CD14-positive monocyte (primary cell): ENCODE data around the gene CFC1B. TPM values are rescaled to one million over a fixed set of nuclear protein-coding genes. Genes with fewer than 3 reads are reported as not detected.
"Not testable (repeated sequence)": the region's sequence is repeated elsewhere in the genome, so short reads cannot be mapped to it uniquely, and the experiment has no call there.

Source experiments
- DNase-seq, 3 donors: peaks; one replicate each; pipeline ENCODE4 v3.0.0-alpha.2; 2011 to 2022
- H2AFZ ChIP-seq: 2 replicates; pipeline ENCODE4 v1.6.0; 2012; ENCODE audit warnings: mild to moderate bottlenecking, low read depth, low read length, inconsistent platforms; ENCODE audit not compliant: insufficient read depth, poor library complexity, severe bottlenecking
- H3K27ac ChIP-seq, 2 donors: 1 replicate in 1 of 2; 2 replicates in 1 of 2; pipeline ENCODE4 v1.5.1; 2012 to 2013; ENCODE audit warnings: low read length in 2 of 2, control low read depth in 1 of 2, inconsistent platforms in 1 of 2, low read depth in 1 of 2, mild to moderate bottlenecking in 1 of 2
- H3K27me3 ChIP-seq, 2 donors: one replicate each; pipeline versions ENCODE4 v1.6.0 to v1.6.1; 2011 to 2013; ENCODE audit warnings: low read length in 2 of 2; ENCODE audit not compliant: control insufficient read depth in 2 of 2, insufficient read depth in 2 of 2
- H3K36me3 ChIP-seq, 2 donors: replicated peaks in 1 of 2; 1 replicate in 1 of 2; 2 replicates in 1 of 2; pipeline versions ENCODE4 v1.5.1 to v1.6.1; 2012 to 2013; ENCODE audit warnings: low read length in 2 of 2, control low read depth in 1 of 2, inconsistent platforms in 1 of 2, mild to moderate bottlenecking in 1 of 2; ENCODE audit not compliant: insufficient read depth in 2 of 2, control insufficient read depth in 1 of 2
- H3K4me1 ChIP-seq, 2 donors: 1 replicate in 1 of 2; 2 replicates in 1 of 2; pipeline versions ENCODE4 v1.5.1 to v1.6.1; 2012 to 2013; ENCODE audit warnings: low read length in 2 of 2, control low read depth in 1 of 2, inconsistent platforms in 1 of 2, mild to moderate bottlenecking in 1 of 2, moderate library complexity in 1 of 2; ENCODE audit not compliant: insufficient read depth in 2 of 2, control insufficient read depth in 1 of 2
- H3K4me2 ChIP-seq: replicated peaks from 2 replicates; pipeline ENCODE3; 2012; ENCODE audit warnings: low read length, moderate library complexity, mild to moderate bottlenecking; ENCODE audit not compliant: poor library complexity, severe bottlenecking; ENCODE audit errors: extremely low read depth
- H3K4me3 ChIP-seq, 3 experiments: fragments of 200-600 bp in 1 of 3; sonication (generic) in 1 of 3; replicated peaks in 1 of 3; 1 replicate in 2 of 3; 2 replicates in 1 of 3; pipeline ENCODE4 v1.5.1; 2011 to 2013; ENCODE audit warnings: low read length in 3 of 3, mild to moderate bottlenecking in 3 of 3, control low read depth in 2 of 3, low read depth in 2 of 3, inconsistent platforms in 1 of 3, moderate library complexity in 1 of 3
- H3K79me2 ChIP-seq: 2 replicates; pipeline ENCODE4 v1.6.0; 2012; ENCODE audit warnings: mild to moderate bottlenecking, control low read depth, inconsistent platforms, low read length, moderate library complexity; ENCODE audit not compliant: insufficient read depth
- H3K9ac ChIP-seq: 2 replicates; pipeline ENCODE4 v1.6.0; 2017; ENCODE audit warnings: low read length, mild to moderate bottlenecking; ENCODE audit not compliant: insufficient read depth, poor library complexity, severe bottlenecking
- H3K9me3 ChIP-seq, 2 donors: replicated peaks in 1 of 2; 1 replicate in 1 of 2; 2 replicates in 1 of 2; pipeline versions ENCODE4 v1.5.1 to v1.6.1; 2012 to 2013; ENCODE audit warnings: low read length in 2 of 2, control low read depth in 1 of 2; ENCODE audit not compliant: control insufficient read depth in 1 of 2, insufficient read depth in 1 of 2
- H4K20me1 ChIP-seq: 2 replicates; pipeline ENCODE4 v1.6.0; 2012; ENCODE audit warnings: mild to moderate bottlenecking, low read length, control low read depth, moderate library complexity; ENCODE audit not compliant: insufficient read depth
- H3K27ac Mint-ChIP-seq, 7 donors: one replicate each; pipeline ENCODE4 v1.8.0; 2020; ENCODE audit warnings: mild to moderate bottlenecking in 7 of 7, mixed read lengths in 7 of 7, moderate library complexity in 6 of 7, inconsistent platforms in 2 of 7
- H3K27me3 Mint-ChIP-seq, 3 donors: one replicate each; pipeline ENCODE4 v1.8.0; 2021 to 2022; ENCODE audit warnings: low read depth in 3 of 3, mild to moderate bottlenecking in 3 of 3, mixed read lengths in 3 of 3, moderate library complexity in 3 of 3, inconsistent platforms in 1 of 3
- H3K36me3 Mint-ChIP-seq, 2 donors: one replicate each; pipeline ENCODE4 v1.8.0; 2020; ENCODE audit warnings: mixed read lengths in 2 of 2, inconsistent platforms in 1 of 2, mild to moderate bottlenecking in 1 of 2
- H3K4me1 Mint-ChIP-seq: one replicate; pipeline ENCODE4 v1.8.0; 2020; ENCODE audit warnings: mild to moderate bottlenecking, mixed read lengths
- H3K4me3 Mint-ChIP-seq, 2 donors: one replicate each; pipeline ENCODE4 v1.8.0; 2020; ENCODE audit warnings: mild to moderate bottlenecking in 2 of 2, mixed read lengths in 2 of 2, moderate library complexity in 1 of 2
- H3K9me3 Mint-ChIP-seq, 7 donors: one replicate each; pipeline ENCODE4 v1.8.0; 2020 to 2022; ENCODE audit warnings: mixed read lengths in 7 of 7, mild to moderate bottlenecking in 6 of 7, moderate library complexity in 6 of 7, inconsistent platforms in 2 of 7
- WGBS: methylation state at CpG from one replicate; pipeline ENCODE4 v1.1.5; 2013; ENCODE audit warnings: missing lambda C conversion rate; ENCODE audit not compliant: insufficient coverage; 5-methylcytosine and 5-hydroxymethylcytosine counted together
- intact Hi-C, 2 donors: fragments of 100-400 bp; cut with micrococcal nuclease; formaldehyde crosslinking; loops; one replicate each; pipeline versions ENCODE4 v1.15.0 to v1.15.1; 2023
- polyA plus RNA-seq, 3 donors: library from polyadenylated mRNA; depleted of rRNA in 1 of 3; unstranded in 2 of 3; stranded (reverse) in 1 of 3; fragments of 300-500 nt in 2 of 3; fragments of >200 nt in 1 of 3; fragmentation: Illumina TruSeq in 2 of 3; gene quantifications; 1 replicate in 2 of 3; 2 replicates in 1 of 3; pipeline ENCODE4 v1.2.3, GENCODE V29; 2012 to 2021

The CFC1B gene
- polyA plus RNA-seq, 3 donors, result not detected

GRCh38 chr2:130566165-130566564 lies 45.1 kb downstream of the CFC1B start:
- H3K27ac Mint-ChIP-seq, H3K4me3 Mint-ChIP-seq, H3K4me1 ChIP-seq, H3K9ac ChIP-seq, H3K4me2 ChIP-seq, DNase-seq, H4K20me1 ChIP-seq, H3K36me3 ChIP-seq, H3K9me3 Mint-ChIP-seq, H3K9me3 ChIP-seq, H3K27me3 Mint-ChIP-seq, H3K36me3 Mint-ChIP-seq, H3K4me1 Mint-ChIP-seq, H2AFZ ChIP-seq, H3K27ac ChIP-seq, H3K4me3 ChIP-seq, H3K79me2 ChIP-seq, H3K27me3 ChIP-seq, intact Hi-C loops: not testable (repeated sequence)
- no CpG with 5 or more reads among the region's 4 CpGs for WGBS

GRCh38 chr2:130571929-130572328 lies 50.9 kb downstream of the CFC1B start:
- H3K79me2 ChIP-seq, H3K9ac ChIP-seq, H3K36me3 Mint-ChIP-seq, H3K4me3 ChIP-seq, H3K4me2 ChIP-seq, H3K27me3 ChIP-seq, H3K9me3 ChIP-seq, H3K4me1 Mint-ChIP-seq, H3K27ac ChIP-seq, H3K9me3 Mint-ChIP-seq, H3K27me3 Mint-ChIP-seq, H3K4me3 Mint-ChIP-seq, intact Hi-C loops, DNase-seq, H3K4me1 ChIP-seq, H2AFZ ChIP-seq, H3K36me3 ChIP-seq, H3K27ac Mint-ChIP-seq, H4K20me1 ChIP-seq: not testable (repeated sequence)
- WGBS, result no CpG with 5 or more reads among the region's 3 CpGs

DNA sequence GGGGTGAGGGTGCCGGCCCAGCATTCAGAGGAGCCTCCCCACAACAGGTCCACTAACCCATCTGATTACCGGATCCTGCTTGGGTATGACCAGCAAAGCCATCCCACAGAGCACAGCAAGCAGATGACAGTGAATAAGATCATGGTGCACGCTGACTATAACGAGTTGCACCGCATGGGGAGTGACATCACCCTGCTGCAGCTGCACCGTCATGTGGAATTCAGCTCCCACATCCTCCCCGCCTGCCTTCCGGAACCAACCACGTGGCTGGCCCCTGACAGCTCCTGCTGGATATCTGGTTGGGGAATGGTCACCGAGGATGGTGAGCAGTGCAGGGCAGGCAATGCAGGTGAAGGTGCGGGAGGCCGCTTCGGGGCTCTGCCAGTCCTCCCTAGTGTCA lies 53.2 kb downstream of the CFC1B start:
- H3K4me1 ChIP-seq, H3K36me3 ChIP-seq, H3K27ac Mint-ChIP-seq, H4K20me1 ChIP-seq, H3K4me3 Mint-ChIP-seq, intact Hi-C loops, H3K27me3 ChIP-seq, H3K27me3 Mint-ChIP-seq, H3K4me1 Mint-ChIP-seq, H3K9ac ChIP-seq, H3K9me3 Mint-ChIP-seq, H3K79me2 ChIP-seq, H3K36me3 Mint-ChIP-seq, H3K4me2 ChIP-seq, H3K27ac ChIP-seq, H3K9me3 ChIP-seq, DNase-seq, H2AFZ ChIP-seq, H3K4me3 ChIP-seq: not testable (repeated sequence)
- WGBS, result no CpG with 5 or more reads among the region's 13 CpGs

DNA sequence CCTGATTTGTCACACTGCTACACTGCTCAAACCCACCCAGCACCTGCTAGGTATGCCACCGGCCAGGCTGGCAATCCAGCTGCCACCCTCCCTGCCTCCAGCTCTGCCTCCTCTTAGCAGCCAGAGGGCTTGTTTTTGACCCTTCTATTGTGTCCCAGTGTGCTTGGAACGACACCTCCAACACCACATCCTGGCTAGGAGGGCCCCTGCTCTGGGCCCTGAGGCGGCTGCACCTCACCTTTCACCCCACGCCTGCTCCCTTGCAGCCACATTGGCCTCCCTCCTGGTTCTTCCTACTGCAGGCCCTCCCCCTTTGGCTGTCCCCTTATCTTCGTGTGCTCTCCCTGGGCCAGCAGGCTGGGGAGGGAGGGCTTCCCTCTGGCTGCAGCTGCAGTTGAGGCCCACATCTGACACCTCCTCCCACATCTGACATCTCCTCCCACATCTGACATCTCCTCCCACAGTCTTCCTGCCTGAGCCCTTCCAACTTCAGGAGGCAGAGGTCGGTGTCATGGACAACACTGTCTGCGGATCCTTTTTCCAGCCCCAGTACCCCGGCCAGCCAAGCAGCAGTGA lies 55.3 kb downstream of the CFC1B start:
- H3K79me2 ChIP-seq, H3K4me2 ChIP-seq, H3K9ac ChIP-seq, H3K36me3 Mint-ChIP-seq, H3K4me1 ChIP-seq, H3K9me3 ChIP-seq, H3K27me3 ChIP-seq, H3K4me1 Mint-ChIP-seq, H3K27ac ChIP-seq, H3K27ac Mint-ChIP-seq, H2AFZ ChIP-seq, H3K27me3 Mint-ChIP-seq, DNase-seq, H3K9me3 Mint-ChIP-seq, H4K20me1 ChIP-seq, intact Hi-C loops, H3K4me3 ChIP-seq, H3K36me3 ChIP-seq, H3K4me3 Mint-ChIP-seq: not testable (repeated sequence)
- no CpG with 5 or more reads among the region's 8 CpGs for WGBS
